GM23338 (cell line): ENCODE results near the gene ADCY7.

Experiments used
- CTCF ChIP-seq, 2 experiments: fragments of 200-600 bp in 1 of 2; sonication (generic) in 1 of 2; conservative IDR thresholded peaks; 2 replicates each; pipeline versions ENCODE4 v1.5.1 to v1.6.1; 2016 to 2017; ENCODE audit warnings: antibody characterized with exemption in 2 of 2, low read depth in 2 of 2, mild to moderate bottlenecking in 2 of 2, moderate library complexity in 1 of 2
- EZH2 ChIP-seq: fragments of 200-600 bp; sonication (generic); IDR thresholded peaks from one replicate; pipeline ENCODE4 v1.8.0; 2017; ENCODE audit warnings: antibody characterized with exemption, mild to moderate bottlenecking, low read depth; ENCODE audit not compliant: unreplicated experiment
- EZH2phosphoT487 ChIP-seq: fragments of 200-600 bp; sonication (generic); IDR thresholded peaks from one replicate; pipeline ENCODE4 v1.8.1; 2018; ENCODE audit warnings: antibody characterized with exemption; ENCODE audit not compliant: unreplicated experiment
- JUNB ChIP-seq: IDR thresholded peaks from one replicate; pipeline ENCODE4 v1.6.1; 2016; ENCODE audit warnings: antibody characterized with exemption; ENCODE audit not compliant: unreplicated experiment
- POLR2AphosphoS5 ChIP-seq: IDR thresholded peaks from 2 replicates; pipeline ENCODE4 v1.6.1; 2016; ENCODE audit warnings: antibody characterized with exemption, low read depth
- STAT1 ChIP-seq: IDR thresholded peaks from one replicate; pipeline ENCODE4 v1.6.1; 2016; ENCODE audit warnings: antibody characterized with exemption; ENCODE audit not compliant: unreplicated experiment
- TF ChIP-seq, protein P1 (sequence below): IDR thresholded peaks from 2 replicates; pipeline ENCODE4 v1.6.1; 2016; ENCODE audit warnings: antibody characterized with exemption

DNA sequence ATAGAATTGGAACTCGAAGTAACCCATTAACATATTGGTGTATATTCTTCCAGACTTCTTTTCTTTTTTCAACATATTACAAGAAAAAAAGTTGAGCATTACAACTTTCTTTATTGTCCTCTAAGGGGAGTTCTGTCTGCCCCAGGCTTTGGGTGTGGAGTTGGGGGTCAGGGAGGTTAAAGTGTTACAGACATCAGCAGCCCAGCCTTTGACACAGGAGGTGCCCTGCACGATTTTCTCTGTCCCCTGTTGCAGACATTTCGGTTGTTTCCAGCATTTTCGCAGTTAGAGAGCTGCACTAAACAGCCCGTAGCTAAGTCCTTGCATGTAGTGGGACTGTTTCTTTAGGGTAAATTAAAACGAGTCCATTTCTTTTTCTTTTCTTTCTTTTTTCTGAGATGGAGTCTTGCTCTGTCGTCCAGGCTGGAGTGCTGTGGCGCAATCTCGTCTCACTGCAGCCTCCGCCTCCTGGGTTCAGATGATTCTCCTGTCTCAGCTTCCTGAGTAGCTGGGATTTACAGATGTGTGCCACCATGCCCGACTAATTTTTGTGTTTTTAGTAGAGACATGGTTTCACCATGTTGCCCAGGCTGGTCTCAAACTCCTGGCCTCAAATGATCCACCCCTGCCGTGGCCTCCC, 13.4 kb upstream of the ADCY7 start:
- TF ChIP-seq EZH2 (no peak), CTCF (conservative IDR thresholded peaks at IDR 0.05; ENCODE audit: low read depth in 2 of 2) (no peak), STAT1 (no peak), POLR2AphosphoS5 (no peak), EZH2phosphoT487 (no peak), JUNB (no peak)
- TF ChIP-seq, protein P1, sequence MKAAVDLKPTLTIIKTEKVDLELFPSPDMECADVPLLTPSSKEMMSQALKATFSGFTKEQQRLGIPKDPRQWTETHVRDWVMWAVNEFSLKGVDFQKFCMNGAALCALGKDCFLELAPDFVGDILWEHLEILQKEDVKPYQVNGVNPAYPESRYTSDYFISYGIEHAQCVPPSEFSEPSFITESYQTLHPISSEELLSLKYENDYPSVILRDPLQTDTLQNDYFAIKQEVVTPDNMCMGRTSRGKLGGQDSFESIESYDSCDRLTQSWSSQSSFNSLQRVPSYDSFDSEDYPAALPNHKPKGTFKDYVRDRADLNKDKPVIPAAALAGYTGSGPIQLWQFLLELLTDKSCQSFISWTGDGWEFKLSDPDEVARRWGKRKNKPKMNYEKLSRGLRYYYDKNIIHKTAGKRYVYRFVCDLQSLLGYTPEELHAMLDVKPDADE = no peak
